Retina (tissue), 1 donor: Measurements from ENCODE around the gene PTPN12.
A peak's percentile ranks its signal among the peaks of the same experiment; 100 is the strongest.
"Not testable (repeated sequence)": the region's sequence is repeated elsewhere in the genome, so short reads cannot be mapped to it uniquely, and the experiment has no call there.

Experiments
- DNase-seq: peaks from one replicate; pipeline ENCODE4 v3.0.0-alpha.2; 2016

Gene PTPN12

GRCh38 chr7:77537136-77537777 lies at the start of gene PTPN12:
PTPN12 (plus strand) TSS chr7:77537295; CDS start chr7:77537547, 252 bp downstream.
- DNase-seq: peak; percentile 73

DNA sequence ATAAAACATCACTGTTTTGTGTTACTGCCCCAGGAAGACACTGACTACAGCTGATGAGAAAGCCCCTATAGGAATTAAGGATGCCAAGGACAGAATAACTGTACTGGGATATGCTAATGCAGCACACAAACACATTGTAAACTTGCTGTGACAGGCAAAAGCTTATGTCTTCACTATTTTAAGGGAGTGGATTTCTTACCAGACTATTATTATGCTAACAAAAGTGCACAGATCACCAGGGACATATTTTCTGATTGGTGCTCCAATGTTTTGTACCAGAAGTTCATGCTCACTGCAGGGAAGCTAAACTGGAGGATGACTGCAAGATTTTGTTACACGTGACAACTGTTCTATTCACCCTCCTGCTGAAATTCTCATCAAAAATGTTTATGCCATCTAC lies 48.1 kb upstream of the PTPN12 start:
- DNase-seq: no peak

- no peak for DNase-seq
These were observed 40.0 kb upstream of the PTPN12 start for GRCh38 chr7:77497079-77497478.

DNA sequence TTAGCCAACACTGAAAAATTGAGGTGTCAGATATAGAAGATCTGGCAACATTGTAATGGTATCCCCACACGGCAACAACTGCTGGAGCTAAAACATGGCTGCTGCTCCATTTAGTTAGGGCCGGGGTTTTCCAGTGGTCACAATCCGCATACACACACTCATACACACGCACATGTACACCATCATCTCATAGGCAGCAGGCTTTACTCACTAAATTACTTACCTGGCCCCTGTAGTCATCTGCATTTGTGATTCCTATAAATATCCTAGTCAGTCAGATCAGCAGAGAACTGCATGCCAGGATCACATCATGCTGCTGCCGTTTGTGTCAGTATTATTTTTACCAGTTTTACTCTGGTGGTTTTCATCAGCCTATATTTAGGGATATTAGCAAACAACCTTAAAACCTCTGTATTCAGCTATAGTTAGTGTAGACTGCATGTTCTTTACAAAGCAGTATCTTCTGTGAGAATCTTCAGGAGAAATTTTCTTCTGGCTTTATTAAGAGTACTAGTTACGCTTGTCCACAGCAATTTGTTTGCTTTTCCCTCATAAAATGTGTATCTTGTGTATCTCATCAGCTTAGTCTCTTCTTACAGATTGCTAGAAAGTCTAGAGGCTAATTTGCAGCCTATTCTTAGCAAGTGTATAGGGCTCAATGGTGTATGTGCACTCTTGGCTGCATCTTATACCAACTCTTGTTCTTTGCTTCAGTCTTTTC lies 38.3 kb upstream of the PTPN12 start:
- no peak for DNase-seq

- DNase-seq: no peak
These were observed 35.9 kb upstream of the PTPN12 start for GRCh38 chr7:77501192-77501515.

GRCh38 chr7:77504951-77505350 lies 32.1 kb upstream of the PTPN12 start:
- no peak for DNase-seq

DNA sequence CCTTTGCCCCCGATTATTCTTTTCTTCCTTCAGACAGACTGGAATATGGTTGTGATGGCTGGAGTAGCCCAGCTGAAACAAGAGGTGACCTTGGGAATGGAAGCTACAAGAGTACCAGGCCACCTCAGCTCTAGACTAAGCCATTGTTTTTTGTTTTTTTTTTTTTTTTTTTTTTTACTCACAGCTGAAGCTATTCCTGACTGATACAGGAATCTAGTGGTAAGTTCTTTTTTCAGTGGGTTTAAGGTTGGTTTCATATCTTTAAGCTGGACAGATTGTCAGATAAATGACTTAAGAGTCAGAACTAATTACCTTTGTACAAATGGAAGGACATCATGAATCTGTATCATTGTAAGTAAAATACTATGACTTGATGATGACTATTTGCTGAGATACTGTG lies 30.2 kb upstream of the PTPN12 start:
- DNase-seq: no peak

GRCh38 chr7:77513002-77513670 lies 24.0 kb upstream of the PTPN12 start:
- DNase-seq: not testable (repeated sequence)

GRCh38 chr7:77516085-77516484 lies 21.0 kb upstream of the PTPN12 start:
- no peak for DNase-seq

DNA sequence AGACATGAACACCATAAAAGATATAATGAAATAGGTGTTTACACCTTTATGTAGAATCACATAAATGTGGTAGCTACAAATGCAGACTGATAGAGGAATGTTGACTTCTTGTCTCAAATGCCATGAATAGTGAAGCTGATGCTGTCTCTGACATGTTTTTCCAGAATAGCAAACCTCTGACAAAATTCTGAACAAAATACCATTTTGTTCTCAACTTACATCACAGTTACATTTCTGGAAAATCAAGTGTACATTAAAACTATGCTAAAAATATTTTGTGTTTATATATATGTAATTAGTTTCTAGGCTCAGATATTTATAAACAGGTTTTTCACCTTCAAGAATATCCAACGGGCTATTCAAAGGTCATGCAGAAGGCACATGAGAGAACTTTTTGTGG lies 16.8 kb upstream of the PTPN12 start:
- DNase-seq: no peak

GRCh38 chr7:77521537-77521936 lies 15.6 kb upstream of the PTPN12 start:
- DNase-seq: not testable (repeated sequence)

DNA sequence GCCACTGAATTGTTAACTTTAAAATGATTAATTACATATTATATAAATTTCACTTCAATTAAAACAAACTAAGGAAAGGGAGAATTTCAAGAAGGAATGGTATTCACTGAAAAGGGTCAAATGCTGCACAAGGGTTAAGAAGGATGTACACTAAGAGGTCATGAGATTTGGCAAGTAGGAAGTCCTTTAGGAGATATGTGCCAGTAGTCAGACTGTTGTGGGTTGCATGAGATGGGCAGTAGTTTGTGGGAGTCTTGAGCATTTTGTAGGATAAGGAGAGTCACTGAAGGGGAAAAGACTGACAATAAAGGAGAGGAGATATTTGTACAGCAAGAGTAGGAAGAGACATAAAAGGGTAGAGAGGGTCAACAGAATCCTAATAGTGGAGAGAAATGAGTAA lies 12.4 kb upstream of the PTPN12 start:
- DNase-seq: no peak

- DNase-seq: no peak
These were observed 11.9 kb upstream of the PTPN12 start for GRCh38 chr7:77525231-77525630.

DNA sequence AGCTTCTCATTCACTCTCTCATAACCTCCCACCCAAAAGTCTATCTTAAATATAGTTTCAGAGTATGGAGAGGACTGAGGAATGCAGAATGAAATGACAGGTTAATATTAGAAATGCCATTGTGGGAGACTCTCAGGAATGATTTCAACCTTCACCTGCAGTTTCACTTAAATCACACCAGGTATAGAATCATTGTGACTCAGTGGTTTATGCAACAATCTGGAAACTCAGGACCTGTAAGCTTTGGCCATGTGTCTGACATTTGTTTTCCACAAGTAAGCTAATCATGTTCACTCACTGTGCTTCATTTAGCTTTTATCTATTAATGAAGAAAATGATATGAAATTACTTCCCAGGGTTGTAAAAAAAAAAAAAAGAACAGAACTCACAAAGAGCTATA lies 8.7 kb upstream of the PTPN12 start:
- DNase-seq: no peak

GRCh38 chr7:77529279-77529678 lies 7.8 kb upstream of the PTPN12 start:
- no peak for DNase-seq

DNA sequence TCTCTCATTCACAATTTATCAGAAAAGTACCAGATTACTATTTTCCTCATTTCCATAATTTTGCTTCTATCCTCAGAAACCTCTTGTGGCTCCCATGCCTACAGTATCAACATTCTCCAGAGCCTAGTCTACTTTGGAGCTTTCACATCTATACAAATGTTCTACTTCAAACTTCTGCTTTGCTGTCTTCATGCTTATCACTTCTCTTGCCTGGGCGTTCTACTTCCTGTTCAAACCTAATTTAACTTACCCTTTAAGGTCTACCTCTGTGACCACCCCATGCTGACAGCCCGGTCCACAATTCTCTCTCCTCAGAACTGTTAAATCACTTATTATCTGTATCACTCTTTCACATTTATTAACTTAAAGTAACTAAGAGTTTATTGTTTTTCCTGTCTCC lies 6.1 kb upstream of the PTPN12 start:
- no peak for DNase-seq

- DNase-seq: no peak
These were observed 4.8 kb upstream of the PTPN12 start for GRCh38 chr7:77532247-77532646.

DNA sequence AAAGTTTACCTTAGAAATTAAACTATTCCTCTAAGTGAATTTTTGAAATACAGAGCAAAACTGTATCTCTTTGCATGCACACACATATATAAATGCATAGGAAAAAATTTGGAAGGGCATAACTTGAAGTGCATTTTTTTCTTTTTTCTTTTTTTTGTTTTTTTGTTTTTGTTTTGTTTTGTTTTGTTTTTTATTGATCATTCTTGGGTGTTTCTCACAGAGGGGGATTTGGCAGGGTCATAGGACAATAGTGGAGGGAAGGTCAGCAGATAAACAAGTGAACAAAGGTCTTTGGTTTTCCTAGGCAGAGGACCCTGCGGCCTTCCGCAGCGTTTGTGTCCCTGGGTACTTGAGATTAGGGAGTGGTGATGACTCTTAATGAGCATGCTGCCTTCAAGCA lies 4.4 kb upstream of the PTPN12 start:
- not testable (repeated sequence) for DNase-seq

DNA sequence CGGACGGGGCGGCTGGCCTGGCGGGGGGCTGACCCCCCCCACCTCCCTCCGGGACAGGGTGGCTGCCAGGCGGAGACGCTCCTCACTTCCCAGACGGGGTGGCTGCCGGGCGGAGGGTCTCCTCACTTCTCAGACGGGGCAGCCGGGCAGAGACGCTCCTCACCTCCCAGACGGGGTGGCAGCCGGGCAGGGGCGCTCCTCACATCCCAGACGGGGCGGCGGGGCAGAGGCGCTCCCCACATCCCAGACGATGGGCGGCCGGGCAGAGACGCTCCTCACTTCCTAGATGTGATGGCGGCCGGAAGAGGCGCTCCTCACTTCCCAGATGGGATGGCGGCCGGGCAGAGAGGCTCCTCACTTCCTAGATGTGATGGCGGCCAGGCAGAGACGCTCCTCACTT lies 3.0 kb upstream of the PTPN12 start:
- DNase-seq: not testable (repeated sequence)

DNA sequence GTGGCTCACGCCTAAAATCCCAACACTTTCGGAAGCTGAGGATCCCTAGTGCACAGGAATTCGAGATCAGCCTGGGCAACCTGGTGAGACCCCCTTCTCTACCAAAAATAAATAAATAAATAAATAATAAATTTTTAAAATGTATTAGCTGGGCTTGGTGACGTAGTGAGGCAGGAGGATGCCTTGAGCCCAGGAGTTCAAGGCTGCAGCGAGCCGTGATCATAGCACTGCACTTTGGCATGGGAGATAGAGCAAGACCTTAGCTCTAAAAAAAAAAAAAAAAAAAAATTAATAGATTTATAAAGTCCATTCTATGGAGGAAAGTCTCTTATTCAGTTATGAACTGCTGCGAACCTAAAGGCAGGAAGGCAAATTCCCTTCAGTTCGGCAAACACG lies 1.1 kb upstream of the PTPN12 start:
- no peak for DNase-seq

- DNase-seq: peak; percentile 95
These were observed 521 bp upstream of the PTPN12 start for GRCh38 chr7:77536413-77537135.

GRCh38 chr7:77537778-77538280 lies 734 bp downstream of the PTPN12 start:
- DNase-seq: peak; percentile 89
